ENCODE data around the gene ZXDC. TPM values are rescaled to one million over a fixed set of nuclear protein-coding genes. Genes with fewer than 3 reads are reported as not detected.

ZXDC gene
- total RNA-seq, 1 donor from 2014 or later = 29.0 TPM

- TF ChIP-seq CTCF (conservative IDR thresholded peaks at IDR 0.05) = no peak
- DNase-seq (ENCODE audit: extremely low spot score, unreplicated experiment) = no peak
- Mint-ChIP-seq H3K27me3 (no peaks in the 10 kb centered on the region), H3K9me3 (no peaks in the 10 kb centered on the region), H3K4me1 (ENCODE audit: unreplicated experiment) (peaks cover 3% of the 10 kb centered on the region), H3K36me3 (peaks cover 44% of the 10 kb centered on the region), H3K27ac (no peak overlapping the region), H3K4me3 (no peak overlapping the region)
Measured at GRCh38 chr3:126466886-126467610, 8.6 kb downstream of the ZXDC start.

DNA sequence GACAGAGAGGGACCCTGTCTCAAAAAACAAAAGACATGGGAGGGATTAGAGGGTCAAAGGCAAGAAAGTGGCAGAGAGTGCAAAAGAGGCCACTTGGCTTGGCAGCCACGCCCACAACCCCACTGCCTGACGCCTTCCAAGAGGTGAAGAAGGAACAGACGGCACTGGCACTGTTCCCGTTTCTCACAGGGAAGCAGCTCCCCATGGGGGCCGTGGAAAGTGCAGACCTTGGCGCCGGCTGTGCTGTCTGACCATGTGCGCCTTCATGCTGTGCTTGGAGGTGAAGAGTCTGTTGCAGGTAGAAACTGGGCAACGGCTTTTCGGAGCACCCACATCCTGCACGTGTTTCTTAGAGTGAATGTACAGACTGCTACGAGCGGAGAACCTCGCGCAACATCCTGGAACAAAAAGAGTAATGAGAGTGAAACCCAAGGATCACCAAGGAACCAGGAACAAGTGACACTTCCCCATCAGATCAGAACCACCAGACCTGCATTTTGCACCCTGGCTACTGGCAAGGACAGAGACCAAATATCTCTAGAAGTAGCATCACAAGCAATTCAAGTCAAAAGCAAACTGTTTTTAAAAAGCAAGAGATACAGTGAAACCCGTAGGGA, 9.7 kb downstream of the ZXDC start:
- H3K4me1 Mint-ChIP-seq (ENCODE audit: unreplicated experiment) = no peaks in the 10 kb centered on the region
- no peak overlapping the region for H3K4me3 Mint-ChIP-seq
- no peak for TF ChIP-seq CTCF (conservative IDR thresholded peaks at IDR 0.05)
- peaks cover 47% of the 10 kb centered on the region for H3K36me3 Mint-ChIP-seq
- no peaks in the 10 kb centered on the region for H3K27me3 Mint-ChIP-seq
- DNase-seq (ENCODE audit: extremely low spot score, unreplicated experiment) = no peak
- H3K9me3 Mint-ChIP-seq = no peaks in the 10 kb centered on the region
- H3K27ac Mint-ChIP-seq = no peak overlapping the region

GRCh38 chr3:126464997-126465396, 10.7 kb downstream of the ZXDC start:
- no peak for TF ChIP-seq CTCF (conservative IDR thresholded peaks at IDR 0.05)
- H3K36me3 Mint-ChIP-seq = peaks cover 39% of the 10 kb centered on the region
- no peaks in the 10 kb centered on the region for H3K4me1 Mint-ChIP-seq (ENCODE audit: unreplicated experiment)
- H3K27ac Mint-ChIP-seq = no peak overlapping the region
- no peak overlapping the region for H3K4me3 Mint-ChIP-seq
- no peaks in the 10 kb centered on the region for H3K27me3 Mint-ChIP-seq
- DNase-seq (ENCODE audit: extremely low spot score, unreplicated experiment) = no peak
- no peaks in the 10 kb centered on the region for H3K9me3 Mint-ChIP-seq

DNA sequence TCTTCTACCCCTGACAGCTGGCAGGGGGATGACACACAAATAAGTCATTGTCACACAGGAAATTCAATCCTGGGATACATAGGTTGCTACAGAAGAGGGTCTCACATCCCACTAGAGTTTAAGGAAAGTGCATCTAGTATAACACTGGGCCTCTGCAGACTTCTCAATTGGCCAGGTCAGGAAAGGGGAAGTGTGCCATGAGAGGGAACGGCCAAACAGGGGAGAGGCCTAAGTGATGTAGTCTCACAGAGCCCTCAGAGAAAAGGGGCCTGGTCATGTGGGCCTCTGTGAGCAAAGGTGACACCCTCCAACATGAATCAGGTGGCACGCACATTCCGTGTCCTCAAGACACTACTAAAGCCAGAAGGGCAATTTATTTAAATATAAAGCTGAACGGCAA, 11.2 kb downstream of the ZXDC start:
- DNase-seq (ENCODE audit: extremely low spot score, unreplicated experiment) = no peak
- H3K4me1 Mint-ChIP-seq (ENCODE audit: unreplicated experiment) = no peaks in the 10 kb centered on the region
- H3K4me3 Mint-ChIP-seq = no peak overlapping the region
- H3K9me3 Mint-ChIP-seq = no peaks in the 10 kb centered on the region
- no peaks in the 10 kb centered on the region for H3K27me3 Mint-ChIP-seq
- H3K27ac Mint-ChIP-seq = no peak overlapping the region
- no peak for TF ChIP-seq CTCF (conservative IDR thresholded peaks at IDR 0.05)
- H3K36me3 Mint-ChIP-seq = peaks cover 35% of the 10 kb centered on the region

DNA sequence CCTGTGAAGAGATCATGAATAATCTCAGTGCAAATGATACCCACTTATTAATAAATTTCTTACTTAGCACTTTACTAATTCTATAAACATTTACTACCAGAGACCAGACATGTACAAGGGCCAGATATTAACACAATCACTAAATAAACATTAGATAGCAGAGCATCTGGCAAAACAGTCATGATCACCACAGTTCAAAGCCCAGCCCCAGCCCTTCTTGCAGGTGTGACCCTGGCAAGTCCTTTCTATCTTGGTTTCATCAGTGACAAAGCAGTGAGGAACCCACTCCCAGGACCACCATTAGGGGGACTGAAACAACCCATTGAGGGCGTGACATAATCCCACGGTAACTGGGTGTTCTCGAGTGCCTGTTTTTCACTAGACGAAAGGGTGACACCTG, 11.6 kb downstream of the ZXDC start:
- no peak for DNase-seq (ENCODE audit: extremely low spot score, unreplicated experiment)
- Mint-ChIP-seq H3K4me3 (no peak overlapping the region), H3K9me3 (no peaks in the 10 kb centered on the region), H3K27me3 (no peaks in the 10 kb centered on the region), H3K4me1 (ENCODE audit: unreplicated experiment) (no peaks in the 10 kb centered on the region), H3K36me3 (peaks cover 31% of the 10 kb centered on the region), H3K27ac (no peak overlapping the region)
- TF ChIP-seq CTCF (conservative IDR thresholded peaks at IDR 0.05) = no peak
